Fibroblast of the aortic adventitia (primary cell): ENCODE results near the gene PHB1. TPM values are rescaled to one million over a fixed set of nuclear protein-coding genes. Genes with fewer than 3 reads are reported as not detected.

Source experiments
- DNase-seq: peaks from one replicate; pipeline ENCODE4 v3.0.0-alpha.2; 2010; ENCODE audit warnings: low read depth
- H3K4me3 ChIP-seq: 2 replicates; pipeline ENCODE4 v1.5.1; 2011; ENCODE audit warnings: low read depth, mild to moderate bottlenecking, control low read depth, low read length, moderate library complexity
- total RNA-seq: library from RNA; depleted of rRNA; stranded (reverse); fragments of >200 nt; gene quantifications from 2 replicates; pipeline ENCODE4 v1.2.3, GENCODE V29; 2012; ENCODE audit warnings: low replicate concordance
- TF ChIP-seq, protein P1 (sequence below): IDR thresholded peaks from 2 replicates; pipeline ENCODE4 v1.5.1; 2011; ENCODE audit warnings: mild to moderate bottlenecking, low read length, control low read depth, inconsistent platforms; ENCODE audit not compliant: insufficient read depth

PHB1 gene
- total RNA-seq, 1 donor: 103 TPM

DNA sequence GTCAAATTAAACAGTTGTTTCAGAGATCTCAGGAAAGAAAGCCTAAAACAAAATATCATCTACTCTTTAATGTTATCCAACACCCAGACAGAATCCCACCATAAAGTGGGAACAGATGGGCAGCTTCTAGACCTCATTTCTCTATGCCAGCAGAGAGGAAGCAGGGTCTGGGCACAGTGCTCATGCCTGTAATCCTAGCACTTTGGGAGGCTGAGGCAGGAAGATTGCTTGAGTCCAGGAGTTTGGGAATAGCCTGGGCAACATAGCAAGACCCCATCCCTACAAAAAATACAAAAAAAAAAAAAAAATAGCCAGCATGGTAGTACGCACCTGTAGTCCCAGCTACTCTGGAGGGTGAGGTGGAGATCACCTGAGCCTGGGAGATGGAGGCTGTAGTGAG lies 39.1 kb downstream of the PHB1 start:
- H3K4me3 ChIP-seq: no peak overlapping the region
- TF ChIP-seq, protein P1, sequence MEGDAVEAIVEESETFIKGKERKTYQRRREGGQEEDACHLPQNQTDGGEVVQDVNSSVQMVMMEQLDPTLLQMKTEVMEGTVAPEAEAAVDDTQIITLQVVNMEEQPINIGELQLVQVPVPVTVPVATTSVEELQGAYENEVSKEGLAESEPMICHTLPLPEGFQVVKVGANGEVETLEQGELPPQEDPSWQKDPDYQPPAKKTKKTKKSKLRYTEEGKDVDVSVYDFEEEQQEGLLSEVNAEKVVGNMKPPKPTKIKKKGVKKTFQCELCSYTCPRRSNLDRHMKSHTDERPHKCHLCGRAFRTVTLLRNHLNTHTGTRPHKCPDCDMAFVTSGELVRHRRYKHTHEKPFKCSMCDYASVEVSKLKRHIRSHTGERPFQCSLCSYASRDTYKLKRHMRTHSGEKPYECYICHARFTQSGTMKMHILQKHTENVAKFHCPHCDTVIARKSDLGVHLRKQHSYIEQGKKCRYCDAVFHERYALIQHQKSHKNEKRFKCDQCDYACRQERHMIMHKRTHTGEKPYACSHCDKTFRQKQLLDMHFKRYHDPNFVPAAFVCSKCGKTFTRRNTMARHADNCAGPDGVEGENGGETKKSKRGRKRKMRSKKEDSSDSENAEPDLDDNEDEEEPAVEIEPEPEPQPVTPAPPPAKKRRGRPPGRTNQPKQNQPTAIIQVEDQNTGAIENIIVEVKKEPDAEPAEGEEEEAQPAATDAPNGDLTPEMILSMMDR: no peak
- no peak for DNase-seq

DNA sequence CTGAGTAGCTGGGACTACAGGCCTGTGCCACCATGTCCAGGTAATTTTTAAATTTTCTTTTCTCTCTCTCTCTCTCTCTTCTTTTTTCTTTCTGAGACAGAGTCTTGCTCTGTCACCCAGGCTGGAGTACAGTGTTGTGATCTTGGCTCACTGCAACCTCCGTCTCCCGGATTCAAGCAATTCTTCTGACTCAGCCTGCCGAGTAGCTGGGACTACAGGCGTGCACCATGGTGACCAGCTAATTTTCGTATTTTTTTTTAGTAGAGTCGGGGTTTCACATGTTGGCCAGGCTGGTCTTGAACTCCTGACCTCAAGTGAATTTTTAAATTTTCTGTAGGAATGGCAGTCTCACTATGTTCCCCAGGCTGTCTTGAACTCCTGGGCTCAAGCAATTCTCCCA lies 41.6 kb downstream of the PHB1 start:
- TF ChIP-seq, protein P1: no peak
- DNase-seq: no peak
- H3K4me3 ChIP-seq: no peak overlapping the region

DNA sequence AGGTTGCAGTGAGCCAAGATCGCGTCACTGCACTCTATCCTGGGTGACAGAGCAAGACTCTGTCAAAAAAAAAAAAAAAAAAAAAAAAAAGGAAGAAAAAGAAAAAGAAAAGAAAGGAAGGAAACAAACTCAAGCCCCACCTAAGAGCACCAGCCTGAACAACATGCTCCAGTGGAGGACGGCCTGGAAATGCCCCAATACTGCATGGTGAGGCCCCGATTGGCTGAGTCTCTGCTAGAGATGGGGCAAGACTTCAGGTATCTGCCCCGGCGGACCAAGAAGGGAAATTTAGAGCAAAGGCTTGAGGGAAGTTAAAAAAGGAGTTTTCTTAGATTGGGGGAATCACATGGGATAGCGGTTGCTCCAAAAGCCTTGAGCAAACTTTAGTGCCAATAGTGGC lies 42.3 kb downstream of the PHB1 start:
- TF ChIP-seq, protein P1: no peak
- no peak for DNase-seq
- no peak overlapping the region for H3K4me3 ChIP-seq

DNA sequence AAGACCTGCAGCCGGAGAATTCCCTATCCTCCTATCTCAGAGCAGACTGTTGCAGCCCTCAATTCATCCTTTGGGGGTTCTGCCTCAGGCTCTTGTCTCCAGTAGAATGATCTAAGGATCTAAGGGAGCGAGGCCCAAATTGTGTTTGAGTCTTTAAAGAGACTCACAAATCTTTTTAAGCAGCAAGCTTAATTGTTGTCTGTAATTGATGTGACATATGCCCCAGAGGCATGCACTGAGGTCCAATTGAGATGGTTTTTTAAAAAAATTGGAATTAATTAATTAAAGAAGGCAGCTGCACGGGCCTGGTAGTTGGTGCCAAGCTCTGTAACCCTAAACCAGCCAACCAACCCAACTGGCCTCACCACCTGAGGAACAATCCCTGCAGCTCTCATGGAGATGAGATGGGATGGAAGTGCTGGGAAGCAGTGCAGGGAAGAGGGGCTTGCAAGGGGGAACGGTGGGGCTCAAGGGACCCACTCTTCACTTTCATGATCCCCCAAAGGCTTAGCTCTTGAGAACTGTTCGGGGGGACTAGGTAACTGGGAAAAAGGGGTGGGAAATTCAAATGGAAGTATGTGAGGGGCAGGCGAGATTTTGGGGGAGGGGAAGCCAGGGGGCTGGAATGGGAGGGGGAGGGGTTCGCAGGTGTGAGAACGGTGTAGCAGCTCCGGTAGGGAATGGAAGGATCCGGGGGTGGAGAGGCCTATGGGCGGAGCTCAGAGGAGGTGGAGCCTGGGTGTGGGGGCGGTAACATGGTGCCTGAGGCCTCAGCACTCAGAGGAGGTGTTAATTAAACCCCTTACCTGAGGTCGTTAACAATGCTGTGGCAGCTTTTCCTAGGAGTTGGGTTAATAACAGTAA lies 43.5 kb downstream of the PHB1 start:
- TF ChIP-seq, protein P1: no peak
- DNase-seq: no peak
- no peak overlapping the region for H3K4me3 ChIP-seq

DNA sequence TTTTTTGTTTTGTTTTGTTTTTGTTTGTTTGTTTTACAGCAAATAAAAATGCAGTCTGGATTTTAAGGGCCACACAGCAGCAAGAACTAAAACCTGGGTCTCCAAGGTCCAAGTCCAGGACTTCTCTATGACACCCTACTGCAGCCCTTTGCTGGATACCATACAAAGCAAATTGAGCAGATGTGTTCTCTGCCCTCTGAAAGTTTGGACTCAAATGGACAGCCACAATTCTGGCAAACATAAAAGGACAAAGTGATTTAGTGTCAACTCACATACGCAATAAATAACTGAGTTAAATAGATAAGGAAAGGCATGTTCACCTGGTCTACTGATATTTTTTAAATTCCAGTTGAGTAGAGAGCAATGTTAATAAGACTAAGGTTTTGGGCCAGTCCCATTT lies 44.9 kb downstream of the PHB1 start:
- TF ChIP-seq, protein P1: no peak
- H3K4me3 ChIP-seq: no peak overlapping the region
- DNase-seq: no peak

DNA sequence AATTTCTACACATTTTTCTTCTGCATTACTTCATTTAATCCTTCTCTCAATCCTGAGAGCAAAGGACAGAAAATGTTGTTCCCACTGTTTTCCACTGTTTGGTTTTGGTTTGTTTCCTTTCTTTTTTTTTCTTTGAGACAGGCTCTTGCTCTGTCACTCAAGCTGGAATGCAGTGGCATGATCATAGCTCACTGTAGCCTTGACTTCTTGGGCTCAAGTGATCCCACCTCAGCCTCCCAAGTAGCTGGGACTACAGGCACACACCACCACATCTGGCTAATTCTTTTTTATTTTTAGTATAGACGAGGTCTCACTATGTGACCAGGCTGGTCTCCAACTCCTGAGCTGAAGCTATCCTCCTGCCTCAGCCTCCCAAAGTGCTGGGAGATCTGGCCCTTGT lies 45.6 kb downstream of the PHB1 start:
- DNase-seq: no peak
- TF ChIP-seq, protein P1: no peak
- no peak overlapping the region for H3K4me3 ChIP-seq
